Aorta (tissue), 5 donors: ENCODE data around the gene OR4K5. TPM values are rescaled to one million over a fixed set of nuclear protein-coding genes. Genes with fewer than 3 reads are reported as not detected.

Source experiments
- ATAC-seq: fragments of 200-7000 bp; cut with Tn5 transposase; one replicate; pipeline ENCODE4 v1.9.1; 2022; ENCODE audit warnings: moderate library complexity; ENCODE audit not compliant: low FRiP score
- DNase-seq, 2 donors: peaks; one replicate each; pipeline ENCODE4 v3.0.0-alpha.2; 2020
- H3K27ac ChIP-seq, 2 donors: one replicate each; pipeline ENCODE4 v1.5.1; 2013; ENCODE audit warnings: low read length in 2 of 2, mild to moderate bottlenecking in 2 of 2, moderate library complexity in 2 of 2, control low read depth in 1 of 2, inconsistent platforms in 1 of 2, low read depth in 1 of 2
- H3K27me3 ChIP-seq, 2 donors: one replicate each; pipeline ENCODE4 v1.6.1; 2013; ENCODE audit warnings: control low read depth in 1 of 2, low read length in 1 of 2, mild to moderate bottlenecking in 1 of 2, moderate library complexity in 1 of 2; ENCODE audit not compliant: insufficient read depth in 2 of 2, control insufficient read depth in 1 of 2
- H3K36me3 ChIP-seq, 2 donors: one replicate each; pipeline ENCODE4 v1.6.1; 2013; ENCODE audit warnings: control low read depth in 1 of 2, low read length in 1 of 2, mild to moderate bottlenecking in 1 of 2; ENCODE audit not compliant: insufficient read depth in 2 of 2, control insufficient read depth in 1 of 2
- H3K4me1 ChIP-seq, 2 donors: one replicate each; pipeline ENCODE4 v1.6.1; 2013; ENCODE audit warnings: low read length in 2 of 2, control low read depth in 1 of 2, mild to moderate bottlenecking in 1 of 2, moderate library complexity in 1 of 2; ENCODE audit not compliant: insufficient read depth in 2 of 2, control insufficient read depth in 1 of 2
- H3K4me3 ChIP-seq, 2 donors: one replicate each; pipeline ENCODE4 v1.5.1; 2013; ENCODE audit warnings: low read length in 2 of 2, control low read depth in 1 of 2, mild to moderate bottlenecking in 1 of 2
- H3K9me3 ChIP-seq: one replicate; pipeline ENCODE4 v1.6.1; 2013; ENCODE audit warnings: mild to moderate bottlenecking, low read length; ENCODE audit not compliant: control insufficient read depth
- WGBS, 2 donors: extraction: QIAGEN DNeasy Blood & Tissue Kit; methylation state at CpG; one replicate each; pipeline ENCODE4 v1.1.7; 2013; 5-methylcytosine and 5-hydroxymethylcytosine counted together
- intact Hi-C, 2 donors: fragments of 100-400 bp; cut with DNase I; formaldehyde crosslinking; loops; one replicate each; pipeline versions ENCODE4 v1.14.2 to v1.15.0; 2022
- long read RNA-seq, 2 donors: library from polyadenylated mRNA; unstranded; transcript quantifications; one replicate each; pipeline ENCODE4 v2.0.0, GENCODE V29; 2020 to 2021
- polyA plus RNA-seq, 2 donors: library from polyadenylated mRNA; stranded (reverse); fragments of 200-250 nt; gene quantifications; one replicate each; pipeline ENCODE4 v1.2.3, GENCODE V29; 2013
- total RNA-seq, 2 donors: library from RNA; stranded (reverse); fragmentation: NEBNext Ultra II Directional; extraction: Animal tissue kit (Norgen Biotek cat#: 25700); gene quantifications; one replicate each; pipeline ENCODE4 v1.2.1, GENCODE V29; 2021
- donor health status: healthy with polysubstance abuse.
- donor health status: Bipolar disorder and iron deficiency.
- donor health status: DM: no; HTN: no; CAD: no.
- donor health status: DM: no; HTN: no; CAD: no.
- donor health status: DM: yes; HTN: yes; CAD: no.

The OR4K5 gene
- total RNA-seq, result not detected
- polyA plus RNA-seq, result not detected
- long read RNA-seq, donor 1, result 0 reads
- long read RNA-seq, donor 2, result 0 reads

GRCh38 chr14:19920021-19920657 is at the start of gene OR4K5:
TSS of gene OR4K5 (plus strand) at chr14:19920607. CDS start at chr14:19920607, 0 bp downstream.
- no peaks in the 10 kb centered on the region for H3K36me3 ChIP-seq
- no peak within 1 kb of the TSS for H3K27ac ChIP-seq
- DNase-seq, result no peak
- intact Hi-C loops, result no loop called here
- no peaks in the 10 kb centered on the region for H3K9me3 ChIP-seq
- H3K27me3 ChIP-seq, result peaks cover 0 to 2% of the 10 kb centered on the region in 2 donors
- H3K4me1 ChIP-seq, result no peaks in the 10 kb centered on the region
- no peak for ATAC-seq
- H3K4me3 ChIP-seq, result no peak within 1 kb of the TSS

GRCh38 chr14:19873178-19873577 is 47.2 kb upstream of the OR4K5 start:
- 24 to 29% methylated on average over 6 of the region's 6 CpGs for WGBS, 2 donors
- Histone ChIP-seq H3K9me3 (no peaks in the 10 kb centered on the region), H3K27ac (no peak overlapping the region), H3K4me3 (no peak overlapping the region), H3K36me3 (no peaks in the 10 kb centered on the region), H3K4me1 (no peaks in the 10 kb centered on the region), H3K27me3 (no peaks in the 10 kb centered on the region)
- ATAC-seq, result no peak
- no peak for DNase-seq
- intact Hi-C loops, result no loop called here

GRCh38 chr14:19874842-19875241 is 45.6 kb upstream of the OR4K5 start, which contains the start of gene OR4K2:
TSS of gene OR4K2 (plus strand) at chr14:19875142. CDS start at chr14:19876268, 1,126 bp downstream.
- DNase-seq (no peak), ATAC-seq (no peak)
- intact Hi-C loops, result no loop called here
- no peaks in the 10 kb centered on the region for H3K4me1 ChIP-seq
- H3K27ac ChIP-seq, result no peak within 1 kb of the TSS
- H3K9me3 ChIP-seq, result no peaks in the 10 kb centered on the region
- no peaks in the 10 kb centered on the region for H3K27me3 ChIP-seq
- 52% methylated on average over 2 of the region's 2 CpGs for WGBS, 2 donors
- no peak within 1 kb of the TSS for H3K4me3 ChIP-seq
- H3K36me3 ChIP-seq, result no peaks in the 10 kb centered on the region

GRCh38 chr14:19878029-19878642 is 42.3 kb upstream of the OR4K5 start:
- Histone ChIP-seq H3K4me1 (no peaks in the 10 kb centered on the region), H3K36me3 (no peaks in the 10 kb centered on the region), H3K4me3 (no peak overlapping the region), H3K9me3 (peaks cover 1% of the 10 kb centered on the region), H3K27ac (no peak overlapping the region), H3K27me3 (no peaks in the 10 kb centered on the region)
- DNase-seq (no peak), ATAC-seq (no peak)
- intact Hi-C loops, result no loop called here

GRCh38 chr14:19895282-19895681 is 25.1 kb upstream of the OR4K5 start:
- 45 to 54% methylated on average over 2 of the region's 2 CpGs for WGBS, 2 donors
- ATAC-seq (no peak), DNase-seq (no peak)
- H3K36me3 ChIP-seq, result no peaks in the 10 kb centered on the region
- H3K4me3 ChIP-seq, result no peak overlapping the region
- no peaks in the 10 kb centered on the region for H3K27me3 ChIP-seq
- H3K27ac ChIP-seq, result no peak overlapping the region
- H3K4me1 ChIP-seq, result no peaks in the 10 kb centered on the region
- intact Hi-C loops, result no loop called here
- peaks cover 4% of the 10 kb centered on the region for H3K9me3 ChIP-seq

GRCh38 chr14:19900999-19901398 is 19.4 kb upstream of the OR4K5 start:
- H3K4me3 ChIP-seq, result no peak overlapping the region
- WGBS, 2 donors, result 67 to 69% methylated on average over 3 of the region's 3 CpGs
- H3K4me1 ChIP-seq, result no peaks in the 10 kb centered on the region
- peaks cover under 1% of the 10 kb centered on the region for H3K9me3 ChIP-seq
- H3K27ac ChIP-seq, result no peak overlapping the region
- H3K36me3 ChIP-seq, result no peaks in the 10 kb centered on the region
- ATAC-seq (no peak), DNase-seq (no peak)
- no peaks in the 10 kb centered on the region for H3K27me3 ChIP-seq
- intact Hi-C loops, result no loop called here

- H3K27me3 ChIP-seq, result no peaks in the 10 kb centered on the region
- no peaks in the 10 kb centered on the region for H3K9me3 ChIP-seq
- no peak overlapping the region for H3K27ac ChIP-seq
- WGBS, 2 donors, result 82 to 83% methylated on average over 4 of the region's 4 CpGs
- intact Hi-C loops, result no loop called here
- no peaks in the 10 kb centered on the region for H3K36me3 ChIP-seq
- H3K4me1 ChIP-seq, result no peaks in the 10 kb centered on the region
- no peak overlapping the region for H3K4me3 ChIP-seq
- no peak for ATAC-seq
- DNase-seq, result no peak
These were observed 18.0 kb upstream of the OR4K5 start for GRCh38 chr14:19902409-19902808.

- no peak overlapping the region for H3K4me3 ChIP-seq
- DNase-seq (no peak), ATAC-seq (no peak)
- H3K9me3 ChIP-seq, result no peaks in the 10 kb centered on the region
- H3K27me3 ChIP-seq, result no peaks in the 10 kb centered on the region
- H3K4me1 ChIP-seq, result no peaks in the 10 kb centered on the region
- no peak overlapping the region for H3K27ac ChIP-seq
- intact Hi-C loops, result no loop called here
- H3K36me3 ChIP-seq, result no peaks in the 10 kb centered on the region
These were observed 13.7 kb upstream of the OR4K5 start for GRCh38 chr14:19906665-19907064.

GRCh38 chr14:19911114-19911513 is 9.3 kb upstream of the OR4K5 start:
- no peak overlapping the region for H3K4me3 ChIP-seq

More at GRCh38 chr14:19911114-19911513, 9.3 kb upstream of the OR4K5 start:
- Histone ChIP-seq H3K27me3 (no peaks in the 10 kb centered on the region), H3K9me3 (no peaks in the 10 kb centered on the region), H3K27ac (no peak overlapping the region), H3K4me1 (no peaks in the 10 kb centered on the region), H3K36me3 (no peaks in the 10 kb centered on the region)
- intact Hi-C loops, result no loop called here
- DNase-seq, result no peak
- 42 to 47% methylated on average over 3 of the region's 3 CpGs for WGBS, 2 donors
- no peak for ATAC-seq
